Lower leg skin (tissue), 4 donors: ENCODE measurements around the gene NPLOC4. TPM values are rescaled to one million over a fixed set of nuclear protein-coding genes. Genes with fewer than 3 reads are reported as not detected.

Experiments
- DNase-seq, 2 donors: peaks; one replicate each; pipeline ENCODE4 v3.0.0-alpha.2; 2019; ENCODE audit warnings: low spot score in 2 of 2
- H3K4me3 ChIP-seq: fragments of 200-600 bp; sonication (generic); 2 replicates; pipeline ENCODE4 v1.5.1; 2017; ENCODE audit warnings: mild to moderate bottlenecking, low read depth; ENCODE audit not compliant: poor library complexity, severe bottlenecking
- CTCF ChIP-seq, 3 donors: fragments of 450-650 bp; IDR thresholded peaks; one replicate each; pipeline ENCODE4 v1.5.1; 2016; ENCODE audit warnings: antibody characterized with exemption in 3 of 3, mild to moderate bottlenecking in 3 of 3, moderate library complexity in 2 of 3
- POLR2A ChIP-seq, 2 donors: fragments of 450-650 bp; IDR thresholded peaks; one replicate each; pipeline ENCODE4 v1.6.1; 2016 to 2017; ENCODE audit warnings: antibody characterized with exemption in 2 of 2, mild to moderate bottlenecking in 1 of 2, moderate library complexity in 1 of 2
- WGBS, 2 donors: methylation state at CpG; one replicate each; pipeline ENCODE4 v1.1.5; 2018; 5-methylcytosine and 5-hydroxymethylcytosine counted together
- intact Hi-C: fragments of 100-400 bp; cut with DNase I; formaldehyde crosslinking; loops from one replicate; pipeline ENCODE4 v1.15.0; 2023; ENCODE audit warnings: low total_unique reads
- total RNA-seq, 4 donors: library from RNA; depleted of rRNA; stranded (reverse); fragments of >200 nt; gene quantifications; one replicate each; pipeline ENCODE4 v1.1.0, GENCODE V29; 2016

The NPLOC4 gene
- 10 to 100 TPM; 49.3 to 78.7 (median 67.8) TPM for total RNA-seq

GRCh38 chr17:81636505-81637288 is at the start of gene NPLOC4, which contains the start of gene TSPAN10:
Gene NPLOC4 (minus strand): TSS chr17:81637112. CDS start chr17:81636930, 182 bp downstream.
Gene TSPAN10 (plus strand): TSS chr17:81637196. CDS start chr17:81642413, 5,217 bp downstream.
- peak within 1 kb of the TSS; percentile 58 for H3K4me3 ChIP-seq
- DNase-seq = peak; percentile 77 to 97
- intact Hi-C loops = no loop called here
- WGBS, 2 donors = 1 to 2% methylated on average over 21 to 27 of the region's 77 CpGs
- TF ChIP-seq POLR2A (IDR thresholded peaks at IDR 0.05) = no peak
- no peak for TF ChIP-seq CTCF (IDR thresholded peaks at IDR 0.05)

GRCh38 chr17:81686614-81687013 is 49.7 kb upstream of the NPLOC4 start:
- TF ChIP-seq POLR2A (IDR thresholded peaks at IDR 0.05) = no peak
- TF ChIP-seq CTCF (IDR thresholded peaks at IDR 0.05) = no peak
- 93 to 95% methylated on average over 20 of the region's 20 CpGs for WGBS, 2 donors
- intact Hi-C loops = no loop called here
- no peak for DNase-seq
- H3K4me3 ChIP-seq = no peak overlapping the region

GRCh38 chr17:81685108-81685507 is 48.2 kb upstream of the NPLOC4 start:
- no peak for TF ChIP-seq POLR2A (IDR thresholded peaks at IDR 0.05)
- no peak for TF ChIP-seq CTCF (IDR thresholded peaks at IDR 0.05)
- no peak for DNase-seq
- no peak overlapping the region for H3K4me3 ChIP-seq
- 53 to 58% methylated on average over 12 of the region's 12 CpGs for WGBS, 2 donors
- intact Hi-C loops = no loop called here

- no peak for DNase-seq
- no peak for TF ChIP-seq POLR2A (IDR thresholded peaks at IDR 0.05)
- TF ChIP-seq CTCF (IDR thresholded peaks at IDR 0.05) = no peak
- H3K4me3 ChIP-seq = peak overlapping the region; percentile 85
- intact Hi-C loops = no loop called here
- 2 to 3% methylated on average over 14 to 16 of the region's 16 CpGs for WGBS, 2 donors
Observed at GRCh38 chr17:81684442-81684911, 47.6 kb upstream of the NPLOC4 start.

- peak; percentile 98 to 99 for DNase-seq
- 0 to 1% methylated on average over 18 to 53 of the region's 112 CpGs for WGBS, 2 donors
- TF ChIP-seq POLR2A (IDR thresholded peaks at IDR 0.05) (peak in 1 of 2 donors; percentile 1), CTCF (IDR thresholded peaks at IDR 0.05) (no peak)
- intact Hi-C loops = no loop called here
- peak within 1 kb of the TSS; percentile 87 for H3K4me3 ChIP-seq
Observed at GRCh38 chr17:81683584-81684441, 46.9 kb upstream of the NPLOC4 start, which contains the start of the genes ARL16 and HGS. Gene ARL16 (minus strand): TSS chr17:81683797. CDS start chr17:81683753, 44 bp downstream. Gene HGS (plus strand): TSS chr17:81684011. CDS start chr17:81684067, 56 bp downstream.
